ENCODE results near the gene CDH11.

CDH11 gene

GRCh38 chr16:64973171-64973570 is 148.7 kb downstream of the CDH11 start:
- no peak for DNase-seq

- DNase-seq = no peak
These were observed 150.7 kb downstream of the CDH11 start for GRCh38 chr16:64971171-64971570.

DNA sequence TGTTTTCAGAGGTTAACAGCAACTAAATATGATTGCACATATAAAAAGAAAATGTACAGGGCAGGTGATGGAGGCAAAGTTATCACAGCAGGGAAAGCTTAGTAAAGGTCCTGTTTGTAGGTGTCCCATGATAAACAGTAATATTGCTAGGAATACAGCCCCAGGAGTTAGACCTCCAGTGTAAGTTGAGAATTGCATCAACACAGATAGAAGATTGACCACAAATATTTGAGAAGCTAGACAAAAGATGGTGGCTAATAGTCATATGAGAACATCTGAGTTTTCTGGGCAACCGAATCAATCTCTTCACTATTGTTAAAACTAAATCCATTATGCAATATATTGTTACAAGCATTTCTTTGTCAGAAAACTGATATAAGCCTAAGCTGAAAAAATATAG is 152.6 kb downstream of the CDH11 start:
- no peak for DNase-seq

DNA sequence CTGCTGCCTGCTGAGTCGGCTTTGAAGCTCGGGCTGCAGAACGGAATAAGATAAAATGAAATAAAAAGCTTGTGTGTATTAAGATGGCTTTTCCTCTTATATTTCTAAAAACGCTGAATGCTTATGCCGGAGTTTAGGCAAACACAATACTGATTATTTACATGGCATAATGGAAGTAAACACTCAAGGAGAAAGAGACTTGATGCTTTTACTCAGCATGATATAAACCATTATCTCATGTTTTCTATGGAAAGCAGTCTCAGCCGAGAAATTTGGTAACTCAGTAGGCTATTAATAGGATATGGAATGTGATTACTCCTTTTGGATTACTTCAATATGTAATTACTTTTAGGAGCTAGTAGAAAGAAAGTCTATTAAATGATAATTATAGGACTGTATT is 153.3 kb downstream of the CDH11 start:
- DNase-seq = no peak

- no peak for DNase-seq
These were observed 157.7 kb downstream of the CDH11 start for GRCh38 chr16:64964126-64964540.

DNA sequence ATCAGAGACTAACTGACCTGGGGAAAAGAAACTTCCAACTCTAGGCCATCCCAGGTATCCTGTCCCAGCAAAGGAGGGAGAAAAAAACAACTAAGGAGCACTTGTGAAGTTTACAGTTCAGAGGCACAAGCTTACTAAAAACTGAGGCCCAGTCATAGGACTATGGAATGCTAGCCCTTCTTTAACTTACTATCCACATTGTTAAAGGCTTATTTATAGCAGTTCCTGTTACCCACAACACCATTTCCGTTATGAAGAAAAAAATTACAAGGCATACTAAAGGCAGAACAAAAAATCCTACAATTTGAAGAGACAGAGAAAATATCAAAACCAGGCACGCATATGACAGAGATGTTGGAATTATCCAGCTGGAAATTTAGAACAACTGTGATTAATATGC is 159.1 kb downstream of the CDH11 start:
- no peak for DNase-seq

DNA sequence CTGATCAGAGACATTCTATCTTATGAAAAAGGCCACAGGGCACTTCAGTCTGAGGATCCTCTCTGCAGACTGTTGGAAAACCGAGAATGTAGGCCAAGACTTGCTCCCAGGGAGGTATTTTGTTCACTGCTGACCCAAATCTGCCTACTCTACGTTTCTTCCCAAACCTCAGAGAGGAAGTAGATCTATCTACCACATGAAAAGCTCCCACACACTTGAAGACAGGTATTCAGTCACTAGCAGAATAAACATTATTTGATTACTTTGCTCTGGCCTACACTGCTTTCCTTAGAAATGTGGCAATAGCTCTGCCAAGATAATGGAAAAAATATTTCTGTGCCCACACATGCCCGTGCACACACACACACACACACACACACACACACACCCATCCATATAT is 164.6 kb downstream of the CDH11 start:
- DNase-seq = no peak

- no peak for DNase-seq
These were observed 169.7 kb downstream of the CDH11 start for GRCh38 chr16:64952177-64952576.

DNA sequence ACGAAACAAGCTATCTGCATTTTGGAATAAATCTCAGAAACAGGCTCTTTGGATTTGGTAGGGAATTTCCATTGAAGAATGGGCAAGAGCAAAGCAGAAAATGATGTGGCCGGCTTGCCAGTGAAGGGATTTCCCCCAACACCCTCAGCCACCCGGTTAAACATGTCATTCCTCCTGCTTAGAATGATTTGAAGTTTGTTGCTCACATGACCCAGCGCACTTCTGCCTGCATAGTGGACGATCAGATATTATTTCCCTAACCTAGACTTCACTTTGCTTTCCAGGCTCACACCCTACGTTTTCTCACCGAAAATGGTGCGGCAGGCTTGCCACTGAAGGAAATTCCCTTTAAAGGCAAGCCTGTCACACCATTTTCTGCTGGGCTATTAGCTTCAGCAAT is 170.7 kb downstream of the CDH11 start:
- DNase-seq = no peak

DNA sequence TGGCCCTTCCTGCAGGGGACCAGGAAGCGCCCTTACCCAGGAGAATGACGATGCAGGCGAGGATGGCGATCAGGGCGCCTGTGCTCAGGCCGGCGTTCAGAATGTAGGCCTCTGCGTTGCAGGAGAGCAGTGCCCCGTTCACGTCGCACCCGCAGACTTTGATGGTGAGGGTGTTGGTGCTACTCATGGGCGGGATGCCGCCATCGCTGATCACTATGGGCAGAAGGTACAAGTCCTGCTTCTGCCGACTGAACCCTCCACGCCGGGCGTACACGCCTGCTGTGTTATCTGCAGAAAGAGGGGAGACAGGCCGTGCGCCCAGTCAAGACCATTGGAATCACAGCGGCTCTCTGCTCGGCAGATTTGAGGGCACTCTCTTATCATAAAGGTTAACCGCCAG is 171.1 kb downstream of the CDH11 start:
- no peak for DNase-seq

DNA sequence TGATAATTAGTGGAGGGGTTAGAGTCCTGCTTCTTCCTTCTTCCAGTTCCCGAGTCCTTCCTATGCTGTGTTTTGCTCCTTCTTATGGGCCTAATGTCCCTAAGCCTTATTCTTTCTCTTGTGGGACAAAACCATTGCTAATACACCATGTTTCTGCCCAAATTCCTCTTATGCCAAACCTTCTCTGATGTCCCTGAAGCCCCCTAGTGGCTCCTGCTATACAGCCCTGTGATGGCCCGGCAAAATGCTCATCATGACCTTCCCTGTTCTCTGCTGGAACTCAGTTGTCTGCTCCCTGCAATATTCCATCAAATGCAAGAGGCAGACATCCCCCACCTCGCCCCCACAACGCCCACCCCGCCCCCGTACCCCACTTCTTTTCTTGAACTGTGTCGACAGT is 171.6 kb downstream of the CDH11 start:
- no peak for DNase-seq

DNA sequence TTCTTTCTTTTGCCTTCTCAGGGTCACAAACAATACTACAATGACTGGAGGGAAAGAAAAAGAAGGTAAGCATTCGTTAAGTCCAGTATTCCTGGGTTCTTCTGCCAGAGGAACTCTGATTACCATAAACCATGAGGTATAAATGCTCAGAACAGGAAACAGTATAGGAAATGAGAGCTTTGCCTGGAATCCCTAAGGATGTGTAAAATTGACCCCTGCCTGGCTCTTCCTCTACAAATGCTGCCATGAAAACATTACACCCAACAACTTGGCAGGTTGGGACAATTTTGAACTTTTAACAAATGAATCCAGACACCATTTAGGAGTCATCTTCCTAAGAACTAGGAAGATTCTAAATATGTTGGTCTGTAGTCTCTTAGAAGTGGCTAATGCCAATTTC is 173.8 kb downstream of the CDH11 start:
- DNase-seq = no peak

- DNase-seq = no peak
These were observed 174.2 kb downstream of the CDH11 start for GRCh38 chr16:64947651-64948050.

GRCh38 chr16:64933885-64934284 is 188.0 kb downstream of the CDH11 start:
- no peak for DNase-seq

GRCh38 chr16:64926476-64926875 is 195.4 kb downstream of the CDH11 start:
- no peak for DNase-seq

GRCh38 chr16:64925166-64925565 is 196.7 kb downstream of the CDH11 start:
- no peak for DNase-seq

- no peak for DNase-seq
These were observed 197.8 kb downstream of the CDH11 start for GRCh38 chr16:64924086-64924485.

DNA sequence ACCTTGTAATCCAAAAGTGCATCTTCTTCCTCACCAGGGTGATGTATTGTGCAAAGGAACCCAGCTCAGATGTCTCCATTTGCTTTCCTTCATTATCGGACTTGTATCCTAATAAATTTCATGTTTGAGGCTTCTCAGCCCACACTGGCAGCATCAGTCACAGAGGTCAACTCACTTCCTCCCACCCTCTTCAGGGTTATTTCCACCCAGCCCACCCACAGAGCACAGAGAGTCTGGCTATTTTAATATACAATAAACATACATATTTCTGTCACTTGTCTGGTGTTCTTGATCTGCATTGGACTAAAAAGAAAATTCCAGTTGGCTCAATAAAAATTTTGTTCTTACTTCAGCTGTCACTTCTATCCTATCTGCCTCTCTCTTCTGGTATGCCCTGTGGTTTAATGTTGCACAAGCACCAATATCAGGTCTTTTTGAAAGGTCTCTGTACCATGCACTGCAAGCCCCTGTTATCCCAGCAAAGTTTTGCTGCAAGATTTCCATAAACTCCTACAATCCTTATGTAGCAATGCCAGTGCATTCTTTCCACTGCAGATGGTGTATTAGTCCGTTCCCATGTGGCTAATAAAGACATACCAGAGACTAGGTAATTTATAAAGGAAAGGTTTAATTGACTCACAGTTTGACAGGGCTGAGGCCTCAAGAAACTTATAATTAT is 201.8 kb downstream of the CDH11 start:
- no peak for DNase-seq

- DNase-seq = no peak
These were observed 202.7 kb downstream of the CDH11 start for GRCh38 chr16:64919141-64919540.

GRCh38 chr16:64916051-64916450 is 205.8 kb downstream of the CDH11 start:
- no peak for DNase-seq

GRCh38 chr16:64910356-64910755 is 211.5 kb downstream of the CDH11 start:
- no peak for DNase-seq

GRCh38 chr16:64907844-64908243 is 214.0 kb downstream of the CDH11 start:
- no peak for DNase-seq

DNA sequence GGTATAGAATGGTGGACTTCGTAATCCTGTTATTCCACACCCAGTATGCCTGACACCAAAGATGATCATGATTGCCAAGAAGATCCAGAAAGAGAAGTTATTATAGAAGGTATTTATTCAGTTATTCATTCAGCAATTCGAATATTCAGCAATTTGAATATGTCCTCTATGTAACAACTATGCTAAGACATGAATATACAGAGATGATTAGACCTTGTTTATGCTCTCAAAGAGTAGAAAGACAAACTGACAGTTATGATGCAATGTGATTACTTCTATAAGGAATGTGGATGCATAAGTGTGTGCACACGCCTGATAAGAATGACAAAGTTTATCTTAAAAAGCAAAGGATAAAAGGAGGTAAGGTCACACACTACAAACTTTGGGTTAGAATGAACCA is 218.1 kb downstream of the CDH11 start:
- no peak for DNase-seq

- DNase-seq = no peak
These were observed 221.3 kb downstream of the CDH11 start for GRCh38 chr16:64900517-64900916.

- DNase-seq = no peak
These were observed 221.8 kb downstream of the CDH11 start for GRCh38 chr16:64900019-64900418.

DNA sequence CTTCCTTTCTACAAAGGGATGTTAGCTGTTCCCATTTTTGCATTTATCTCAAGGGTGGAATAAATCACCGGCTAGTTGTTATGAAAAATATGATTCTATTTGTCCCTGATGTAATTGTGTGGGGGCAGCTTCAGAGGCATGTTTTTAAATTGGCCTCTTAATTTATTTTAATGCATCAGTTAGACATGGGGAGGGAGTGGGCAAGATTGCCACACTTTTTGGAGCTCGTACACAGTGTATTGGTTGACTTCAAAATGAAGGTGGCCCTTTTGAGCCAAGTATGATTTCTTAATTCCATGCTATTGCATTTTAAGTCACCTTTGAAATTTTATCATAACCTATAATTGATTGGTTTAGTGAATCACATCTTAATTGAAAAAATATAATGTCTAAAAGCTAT is 223.7 kb downstream of the CDH11 start:
- DNase-seq = no peak
